Common myeloid progenitor, CD34-positive (primary cell): ENCODE data around the gene FARSB.
A peak's percentile ranks its signal among the peaks of the same experiment; 100 is the strongest.

ENCODE experiments used
- CTCF ChIA-PET: fragments of 350-600 bp; sonication (Branson Sonifier 250); formaldehyde crosslinking; loops from one replicate; lab custom pipeline; 2021; ENCODE audit warnings: antibody characterized with exemption; lab: Charles Lee
- POLR2A ChIA-PET: fragments of 350-600 bp; sonication (Branson Sonifier 250); formaldehyde crosslinking; loops from one replicate; lab custom pipeline; 2021; ENCODE audit warnings: antibody characterized with exemption; lab: Charles Lee
- DNase-seq, 3 donors: peaks; one replicate each; pipeline versions ENCODE4 v3.0.0 to v3.0.0-alpha.2; 2013
- H3K27ac ChIP-seq, 2 experiments: 1 replicate in 1 of 2; 2 replicates in 1 of 2; pipeline ENCODE4 v1.7.0; 2013; ENCODE audit warnings: inconsistent platforms in 2 of 2, low read length in 2 of 2, mild to moderate bottlenecking in 2 of 2, low read depth in 1 of 2, moderate library complexity in 1 of 2; ENCODE audit not compliant: severe bottlenecking in 2 of 2, insufficient read depth in 1 of 2, poor library complexity in 1 of 2
- H3K27me3 ChIP-seq, 5 experiments: replicated peaks in 2 of 5; 1 replicate in 3 of 5; 2 replicates in 2 of 5; pipeline versions ENCODE4 v1.6.1 to v1.7.0; 2013; ENCODE audit warnings: low read length in 4 of 5, mild to moderate bottlenecking in 2 of 5, moderate library complexity in 2 of 5, inconsistent platforms in 1 of 5; ENCODE audit not compliant: insufficient read depth in 5 of 5, control insufficient read depth in 4 of 5
- H3K36me3 ChIP-seq, 4 experiments: 1 replicate in 2 of 4; 2 replicates in 2 of 4; pipeline versions ENCODE4 v1.6.1 to v1.7.0; 2013; ENCODE audit warnings: low read length in 3 of 4, control low read depth in 1 of 4, mild to moderate bottlenecking in 1 of 4; ENCODE audit not compliant: control insufficient read depth in 4 of 4, insufficient read depth in 4 of 4
- H3K4me1 ChIP-seq, 4 experiments: 1 replicate in 3 of 4; 2 replicates in 1 of 4; pipeline versions ENCODE4 v1.6.1 to v1.7.1; 2013; ENCODE audit warnings: low read length in 3 of 4, mild to moderate bottlenecking in 3 of 4, control low read depth in 1 of 4, inconsistent platforms in 1 of 4, moderate library complexity in 1 of 4; ENCODE audit not compliant: control insufficient read depth in 4 of 4, insufficient read depth in 4 of 4; ENCODE audit errors: control extremely low read depth in 1 of 4
- H3K4me3 ChIP-seq, 7 experiments: 1 replicate in 4 of 7; 2 replicates in 3 of 7; pipeline versions ENCODE4 v1.5.1 to v1.7.0; 2013; ENCODE audit warnings: mild to moderate bottlenecking in 7 of 7, low read length in 6 of 7, moderate library complexity in 6 of 7, inconsistent platforms in 2 of 7, low read depth in 2 of 7, control low read depth in 1 of 7; ENCODE audit not compliant: insufficient read depth in 4 of 7, control insufficient read depth in 1 of 7; ENCODE audit errors: extremely low read depth in 1 of 7
- H3K9me3 ChIP-seq, 5 experiments: 1 replicate in 4 of 5; 2 replicates in 1 of 5; pipeline versions ENCODE4 v1.6.1 to v1.7.1; 2013; ENCODE audit warnings: low read length in 4 of 5, mild to moderate bottlenecking in 2 of 5, inconsistent platforms in 1 of 5, low read depth in 1 of 5, moderate library complexity in 1 of 5; ENCODE audit not compliant: control insufficient read depth in 4 of 5, insufficient read depth in 2 of 5; ENCODE audit errors: control extremely low read depth in 1 of 5
- WGBS: methylation state at CpG from one replicate; pipeline ENCODE4 v1.1.5; 2013; ENCODE audit not compliant: insufficient coverage; 5-methylcytosine and 5-hydroxymethylcytosine counted together

Gene FARSB

GRCh38 chr2:222623756-222624309, 32.1 kb downstream of the FARSB start:
- no peak overlapping the region for H3K27ac ChIP-seq
- POLR2A ChIA-PET = no interaction called here

DNA sequence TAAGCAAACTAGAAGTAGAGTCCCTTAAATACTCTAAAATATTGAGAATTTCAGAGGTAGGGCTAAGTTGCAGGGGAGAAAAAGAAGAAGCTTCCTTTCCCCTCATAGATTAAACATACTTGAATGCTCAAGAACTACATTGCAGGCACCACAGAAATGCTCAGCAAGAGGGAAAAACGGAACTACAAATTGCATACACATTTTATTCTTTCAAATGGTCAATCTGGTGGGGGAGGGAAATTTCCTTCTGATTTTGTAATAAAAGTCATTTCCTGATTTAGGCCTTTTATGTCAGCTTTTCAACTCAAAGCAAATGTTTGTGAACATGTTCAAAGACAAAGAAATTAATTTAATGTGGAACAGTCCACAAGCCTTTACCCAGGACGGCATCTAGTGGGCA, 33.0 kb downstream of the FARSB start:
- POLR2A ChIA-PET = no interaction called here
- DNase-seq = no peak
- Histone ChIP-seq H3K36me3 (peaks cover 16 to 75% (median 47%) of the 10 kb centered on the region in 4 experiments), H3K27me3 (no peaks in the 10 kb centered on the region), H3K4me3 (no peak overlapping the region), H3K27ac (no peak overlapping the region), H3K4me1 (no peaks in the 10 kb centered on the region), H3K9me3 (no peaks in the 10 kb centered on the region)
- CTCF ChIA-PET = no interaction called here
- WGBS = no CpG with 5 or more reads among the region's 2 CpGs

More at GRCh38 chr2:222623756-222624309, 32.1 kb downstream of the FARSB start:
- H3K27me3 ChIP-seq = no peaks in the 10 kb centered on the region
- no peaks in the 10 kb centered on the region for H3K9me3 ChIP-seq
- CTCF ChIA-PET = no interaction called here
- no peak for DNase-seq
- no peaks in the 10 kb centered on the region for H3K4me1 ChIP-seq
- 100% methylated on average over 1 of the region's 6 CpGs for WGBS
- H3K36me3 ChIP-seq = peaks cover 19 to 77% (median 52%) of the 10 kb centered on the region in 4 experiments
- no peak overlapping the region for H3K4me3 ChIP-seq

- Histone ChIP-seq H3K27me3 (no peaks in the 10 kb centered on the region), H3K27ac (no peak overlapping the region), H3K4me1 (no peaks in the 10 kb centered on the region), H3K4me3 (no peak overlapping the region), H3K36me3 (peaks cover 16 to 69% (median 39%) of the 10 kb centered on the region in 4 experiments), H3K9me3 (no peaks in the 10 kb centered on the region)
- 100% methylated on average over 3 of the region's 4 CpGs for WGBS
- ChIA-PET POLR2A (no interaction called here), CTCF (interaction anchor here (1.0 kb wide), 1 partner anchor 23 kb away, joined by 3 read pairs; no protein-coding TSS in a partner anchor)
- no peak for DNase-seq
Observed at GRCh38 chr2:222621893-222622292, 34.0 kb downstream of the FARSB start.

DNA sequence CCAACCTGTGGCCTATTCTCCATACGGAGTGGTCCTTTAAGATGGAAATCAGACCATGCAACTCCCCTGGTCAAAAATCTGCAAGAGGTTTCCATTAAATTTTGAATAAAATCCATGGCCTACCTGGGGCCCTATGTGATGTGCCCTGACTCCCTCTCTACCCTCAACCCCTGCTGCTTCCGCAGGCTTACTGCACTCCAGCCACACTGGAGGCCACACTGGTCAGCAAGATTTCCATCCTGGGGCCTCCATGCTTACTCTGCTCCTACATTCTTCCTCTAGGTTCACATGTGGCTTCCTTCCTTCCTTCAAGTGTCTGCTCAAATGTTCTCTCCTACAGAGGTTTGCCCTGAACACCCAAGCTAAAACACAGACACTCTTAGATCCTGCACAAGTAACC, 40.6 kb downstream of the FARSB start:
- Histone ChIP-seq H3K4me3 (no peak overlapping the region), H3K27me3 (no peaks in the 10 kb centered on the region), H3K36me3 (peaks cover 11 to 58% (median 29%) of the 10 kb centered on the region in 4 experiments), H3K4me1 (no peaks in the 10 kb centered on the region), H3K9me3 (no peaks in the 10 kb centered on the region), H3K27ac (no peak overlapping the region)
- ChIA-PET CTCF (interaction anchor here (0.9 to 1.8 kb wide), 9 partner anchors 11 to 301 kb away, joined by 3 to 19 read pairs (median 4); no protein-coding TSS in a partner anchor), POLR2A (no interaction called here)
- DNase-seq = no peak
- WGBS = 93% methylated on average over 1 of the region's 2 CpGs

DNA sequence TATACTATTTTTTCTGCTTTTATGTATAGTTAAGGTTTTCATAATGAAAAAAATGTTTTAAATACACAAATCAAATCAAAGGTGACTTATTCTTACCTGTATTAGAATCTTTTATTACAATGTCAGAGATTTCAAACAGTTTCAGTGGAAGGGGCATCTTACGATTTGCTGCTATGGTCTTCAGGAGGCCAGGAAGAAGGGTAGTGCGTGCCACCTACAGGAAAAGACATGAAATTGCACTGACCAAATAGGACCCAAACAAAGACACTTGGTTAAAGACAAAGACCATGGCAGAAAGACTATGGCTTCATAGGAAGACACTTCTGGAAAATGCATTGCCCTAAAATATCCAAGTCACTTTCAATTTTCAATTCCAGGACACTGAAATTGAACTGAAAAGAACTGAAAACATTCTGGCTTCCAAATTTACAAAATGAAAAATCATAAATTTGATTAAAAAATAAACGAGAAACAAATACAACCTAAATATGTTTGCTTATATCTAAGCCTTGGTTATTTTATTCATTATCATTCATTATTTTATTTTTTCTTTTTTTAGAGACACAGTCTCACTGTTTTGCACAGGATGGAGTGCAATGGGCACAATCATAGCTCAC, 42.1 kb downstream of the FARSB start:
- Histone ChIP-seq H3K4me3 (no peak overlapping the region), H3K36me3 (peaks cover 9 to 58% (median 28%) of the 10 kb centered on the region in 4 experiments), H3K27ac (no peak overlapping the region), H3K9me3 (no peaks in the 10 kb centered on the region), H3K4me1 (no peaks in the 10 kb centered on the region), H3K27me3 (no peaks in the 10 kb centered on the region)
- POLR2A ChIA-PET = no interaction called here
- WGBS = no CpG with 5 or more reads among the region's 3 CpGs
- CTCF ChIA-PET = interaction anchor here (1.0 to 1.7 kb wide), 10 partner anchors 10 to 300 kb away, joined by 3 to 19 read pairs (median 4); no protein-coding TSS in a partner anchor
- peak; percentile 42 to 71 (median 67) for DNase-seq

GRCh38 chr2:222611684-222612083, 44.2 kb downstream of the FARSB start:
- Histone ChIP-seq H3K4me3 (no peak overlapping the region), H3K27me3 (no peaks in the 10 kb centered on the region), H3K4me1 (no peaks in the 10 kb centered on the region), H3K9me3 (no peaks in the 10 kb centered on the region), H3K27ac (no peak overlapping the region), H3K36me3 (peaks cover 9 to 53% (median 29%) of the 10 kb centered on the region in 4 experiments)
- DNase-seq = no peak
- CTCF ChIA-PET = interaction anchor here (0.8 to 3.5 kb wide), 7 partner anchors 9 to 311 kb away, joined by 3 to 19 read pairs (median 4); no protein-coding TSS in a partner anchor
- POLR2A ChIA-PET = no interaction called here
- WGBS = 100% methylated on average over 2 of the region's 4 CpGs

GRCh38 chr2:222610746-222611145, 45.1 kb downstream of the FARSB start:
- WGBS = no CpG with 5 or more reads among the region's 1 CpG
- Histone ChIP-seq H3K4me3 (no peak overlapping the region), H3K27ac (no peak overlapping the region), H3K27me3 (no peaks in the 10 kb centered on the region), H3K4me1 (no peaks in the 10 kb centered on the region), H3K9me3 (no peaks in the 10 kb centered on the region), H3K36me3 (peaks cover 13 to 55% (median 29%) of the 10 kb centered on the region in 4 experiments)
- peak; percentile 4 to 6 (median 5) for DNase-seq
- ChIA-PET POLR2A (no interaction called here), CTCF (interaction anchor here (1.2 to 3.5 kb wide), 4 partner anchors 12 to 293 kb away, joined by 3 to 19 read pairs (median 4); no protein-coding TSS in a partner anchor)
